ENCODE measurements around the gene PRPF19.

Gene PRPF19

DNA sequence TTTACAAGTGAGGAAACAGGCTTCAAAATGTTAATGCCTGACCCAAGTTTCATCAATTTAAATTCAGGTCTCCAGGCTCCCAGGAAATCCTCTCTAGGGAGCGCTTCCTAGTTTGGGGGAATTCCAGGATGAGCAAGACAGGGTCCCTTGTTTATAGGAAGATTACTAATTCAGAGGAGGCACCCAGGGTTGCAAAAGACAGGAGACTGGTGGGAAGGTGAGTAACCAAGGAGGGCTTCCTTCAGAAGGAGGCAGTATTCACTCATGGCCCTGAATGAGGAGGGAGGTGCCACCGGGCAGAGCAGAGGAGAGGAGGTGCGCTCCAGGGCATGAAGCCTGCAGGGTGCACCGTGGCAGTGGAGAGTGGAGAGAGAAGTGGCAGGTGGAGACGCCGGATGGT, 19.5 kb upstream of the PRPF19 start:
- TF ChIP-seq POLR2A (IDR thresholded peaks at IDR 0.05; ENCODE audit: low read depth, low read length) (no peak), SPI1 (IDR thresholded peaks at IDR 0.05; ENCODE audit: low read depth, low read length) (no peak), POU2F2 (IDR thresholded peaks at IDR 0.05; ENCODE audit: low read depth, low read length) (no peak), PAX5 (IDR thresholded peaks at IDR 0.05; ENCODE audit: insufficient read depth, low read length, severe bottlenecking) (no peak), TAF1 (IDR thresholded peaks at IDR 0.05; ENCODE audit: low read depth, low read length) (no peak), POLR2AphosphoS5 (IDR thresholded peaks at IDR 0.05; ENCODE audit: low read depth, low read length) (no peak)
- no peak for DNase-seq (ENCODE audit: insufficient read length, low spot score)
- FAIRE-seq = no peak

DNA sequence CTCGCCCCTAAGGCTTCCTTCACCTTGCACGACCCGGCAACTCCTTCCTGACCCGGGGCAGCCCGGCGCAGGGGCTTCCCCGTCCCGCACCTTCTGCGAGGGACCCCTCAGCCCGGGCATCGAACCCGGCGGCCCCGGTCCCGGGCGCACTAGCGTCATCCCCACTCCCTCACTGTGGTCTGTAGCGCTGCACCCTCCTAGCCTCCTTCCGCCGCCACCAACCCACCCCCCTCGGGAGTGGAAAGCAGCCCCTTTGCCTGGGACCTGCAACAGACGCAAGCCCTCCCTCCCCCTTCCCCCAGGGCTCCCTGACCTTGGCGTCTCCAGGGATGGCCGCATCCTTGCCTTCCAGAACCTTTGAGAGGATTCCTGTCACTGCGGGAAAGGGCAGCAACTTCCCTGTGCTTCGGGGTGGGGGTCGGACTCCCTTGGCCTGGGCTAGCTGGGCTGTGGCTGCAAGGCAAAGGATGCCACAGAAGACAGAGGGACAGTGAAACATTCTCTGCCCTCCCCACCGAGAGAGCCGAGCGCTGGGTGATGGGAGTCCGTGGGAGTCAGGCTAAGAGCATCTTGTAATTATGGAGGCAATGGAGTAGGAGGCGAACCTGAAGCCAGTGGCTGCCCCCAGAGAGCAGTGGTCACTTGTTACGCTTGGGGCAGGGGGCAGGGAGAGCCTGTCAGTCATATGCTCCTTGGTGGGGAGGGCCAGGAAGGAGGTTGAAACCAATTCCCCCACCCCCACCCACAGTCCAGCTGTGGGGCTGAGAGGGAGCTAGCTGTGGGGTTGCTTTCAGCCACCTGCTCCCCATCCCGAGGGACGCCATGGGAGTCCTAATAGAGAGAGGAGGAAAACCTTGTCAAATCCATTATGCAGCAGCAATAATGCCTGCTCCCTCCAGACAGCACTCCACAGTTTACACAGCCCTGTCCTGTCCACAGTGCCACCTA, 18.8 kb upstream of the PRPF19 start:
- DNase-seq (ENCODE audit: insufficient read length, low spot score) = no peak
- peak; percentile 80 for FAIRE-seq
- TF ChIP-seq TAF1 (IDR thresholded peaks at IDR 0.05; ENCODE audit: low read depth, low read length) (no peak), SPI1 (IDR thresholded peaks at IDR 0.05; ENCODE audit: low read depth, low read length) (no peak), PAX5 (IDR thresholded peaks at IDR 0.05; ENCODE audit: insufficient read depth, low read length, severe bottlenecking) (no peak), POLR2AphosphoS5 (IDR thresholded peaks at IDR 0.05; ENCODE audit: low read depth, low read length) (no peak), POLR2A (IDR thresholded peaks at IDR 0.05; ENCODE audit: low read depth, low read length) (no peak), POU2F2 (IDR thresholded peaks at IDR 0.05; ENCODE audit: low read depth, low read length) (no peak)

DNA sequence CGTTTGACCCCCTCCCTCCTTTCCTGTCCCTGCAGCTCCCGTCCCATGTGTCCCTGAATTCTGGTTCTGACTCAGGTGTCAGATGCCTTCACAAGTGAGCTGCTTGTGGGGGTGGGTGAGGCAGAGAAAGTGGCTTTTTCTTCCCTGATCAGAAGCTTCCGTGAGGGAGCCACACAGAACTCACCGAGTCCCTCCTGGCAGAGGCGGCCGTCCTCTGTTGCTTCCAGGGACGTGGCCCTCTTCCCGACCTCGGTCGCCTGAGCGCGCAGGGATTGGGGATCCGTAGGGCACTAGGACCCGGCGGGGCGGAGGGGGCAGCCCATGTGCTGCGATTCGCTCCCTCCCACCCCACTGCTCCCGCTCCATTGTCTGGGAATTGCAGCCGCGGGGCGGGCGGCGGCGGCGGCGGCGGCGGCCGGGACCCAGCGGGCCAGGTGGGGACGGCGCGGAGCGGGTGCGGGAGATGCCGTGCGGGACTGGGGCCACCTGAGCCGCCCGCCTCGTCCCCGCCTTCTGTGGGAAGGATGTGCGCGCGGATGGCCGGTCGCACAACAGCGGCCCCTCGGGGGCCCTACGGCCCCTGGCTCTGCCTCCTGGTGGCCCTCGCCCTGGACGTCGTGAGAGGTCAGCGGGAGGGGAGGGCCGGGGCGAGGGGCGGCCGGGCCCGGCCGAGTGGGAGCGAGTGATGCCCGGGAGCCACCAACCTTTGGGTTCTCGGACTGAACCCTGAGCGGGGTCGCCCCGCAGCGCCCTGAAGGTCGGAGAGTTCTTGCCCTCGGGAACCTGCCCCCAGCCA, 17.9 kb upstream of the PRPF19 start, which contains the start of gene TMEM132A:
TSS of gene TMEM132A (plus strand) at position 351 of the 796 bp plus-strand sequence. CDS start at position 525, 174 bp downstream.
- no peak for TF ChIP-seq TAF1 (IDR thresholded peaks at IDR 0.05; ENCODE audit: low read depth, low read length)
- TF ChIP-seq PAX5 (IDR thresholded peaks at IDR 0.05; ENCODE audit: insufficient read depth, low read length, severe bottlenecking) = no peak
- no peak for TF ChIP-seq POLR2AphosphoS5 (IDR thresholded peaks at IDR 0.05; ENCODE audit: low read depth, low read length)
- no peak for TF ChIP-seq POU2F2 (IDR thresholded peaks at IDR 0.05; ENCODE audit: low read depth, low read length)
- TF ChIP-seq POLR2A (IDR thresholded peaks at IDR 0.05; ENCODE audit: low read depth, low read length) = no peak
- no peak for TF ChIP-seq SPI1 (IDR thresholded peaks at IDR 0.05; ENCODE audit: low read depth, low read length)

DNA sequence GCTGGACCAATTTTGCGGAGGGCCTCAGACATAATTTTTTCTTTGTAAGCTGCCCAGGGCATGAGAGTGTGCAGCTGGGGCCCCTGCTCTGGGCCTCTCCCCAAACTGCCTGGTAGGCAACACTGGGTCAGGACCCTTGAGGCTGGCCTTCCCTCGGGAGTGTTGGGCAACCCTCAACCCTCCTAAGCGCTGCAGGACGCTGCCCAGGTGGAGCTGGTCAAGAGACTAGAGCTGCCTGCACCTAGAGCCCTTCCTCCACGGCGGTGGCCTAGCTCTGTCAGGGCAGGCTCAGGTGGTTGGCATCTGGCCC, 17.4 kb upstream of the PRPF19 start:
- no peak for DNase-seq (ENCODE audit: insufficient read length, low spot score)
- no peak for FAIRE-seq
- TF ChIP-seq POU2F2 (IDR thresholded peaks at IDR 0.05; ENCODE audit: low read depth, low read length) (no peak), POLR2AphosphoS5 (IDR thresholded peaks at IDR 0.05; ENCODE audit: low read depth, low read length) (peak; percentile 45; the same call in 1 of the 2 replicates)

More for the DNA sequence above, 17.9 kb upstream of the PRPF19 start, which contains the start of gene TMEM132A:
- peak; percentile 91 for FAIRE-seq
- peak; percentile 75 for DNase-seq (ENCODE audit: insufficient read length, low spot score)

DNA sequence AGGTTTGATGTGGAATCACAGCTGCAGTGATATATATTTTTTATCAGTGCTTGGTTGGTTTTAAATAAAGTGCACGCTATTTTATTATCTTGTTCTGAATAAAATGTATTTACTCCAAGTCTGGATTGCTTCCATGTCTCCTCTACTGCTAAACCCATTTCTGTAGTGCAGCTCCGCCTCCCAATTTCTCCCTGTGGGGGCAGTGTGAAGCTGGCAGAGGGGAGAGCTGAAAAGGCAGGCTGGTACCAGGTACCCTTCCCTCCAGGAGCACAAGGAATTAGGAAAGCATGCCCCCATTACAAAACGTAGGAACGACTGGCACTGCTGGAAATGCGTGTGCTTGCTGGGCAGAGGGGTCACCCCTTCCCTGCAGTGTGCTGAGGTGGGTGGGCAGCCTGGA, 16.9 kb upstream of the PRPF19 start:
- TF ChIP-seq POLR2A (IDR thresholded peaks at IDR 0.05; ENCODE audit: low read depth, low read length) = no peak
- no peak for TF ChIP-seq PAX5 (IDR thresholded peaks at IDR 0.05; ENCODE audit: insufficient read depth, low read length, severe bottlenecking)
- TF ChIP-seq POU2F2 (IDR thresholded peaks at IDR 0.05; ENCODE audit: low read depth, low read length) = no peak
- no peak for TF ChIP-seq SPI1 (IDR thresholded peaks at IDR 0.05; ENCODE audit: low read depth, low read length)
- no peak for TF ChIP-seq POLR2AphosphoS5 (IDR thresholded peaks at IDR 0.05; ENCODE audit: low read depth, low read length)
- no peak for FAIRE-seq
- DNase-seq (ENCODE audit: insufficient read length, low spot score) = no peak

DNA sequence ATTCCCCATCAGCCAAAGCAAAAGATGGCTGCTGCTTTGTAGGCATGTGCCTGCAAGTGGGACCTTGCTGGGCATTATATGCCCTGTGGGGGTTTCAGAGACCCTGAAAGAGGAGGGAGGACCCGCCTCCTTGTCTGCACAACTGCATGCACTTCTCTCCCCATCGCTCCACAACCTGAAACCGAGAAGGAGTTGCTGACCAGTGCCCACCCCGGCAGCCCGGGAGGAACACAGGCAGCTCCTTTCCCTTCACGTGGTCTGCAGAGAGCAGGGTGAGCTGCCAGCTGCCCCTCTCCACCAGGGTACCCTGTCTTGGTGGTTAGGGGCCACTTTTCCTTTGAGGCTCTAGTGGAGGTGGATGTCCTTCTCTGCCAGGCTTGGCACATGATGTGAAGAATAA, 16.5 kb upstream of the PRPF19 start:
- no peak for DNase-seq (ENCODE audit: insufficient read length, low spot score)
- TF ChIP-seq POLR2AphosphoS5 (IDR thresholded peaks at IDR 0.05; ENCODE audit: low read depth, low read length) (no peak), TAF1 (IDR thresholded peaks at IDR 0.05; ENCODE audit: low read depth, low read length) (no peak), SPI1 (IDR thresholded peaks at IDR 0.05; ENCODE audit: low read depth, low read length) (no peak), POLR2A (IDR thresholded peaks at IDR 0.05; ENCODE audit: low read depth, low read length) (no peak), POU2F2 (IDR thresholded peaks at IDR 0.05; ENCODE audit: low read depth, low read length) (no peak), PAX5 (IDR thresholded peaks at IDR 0.05; ENCODE audit: insufficient read depth, low read length, severe bottlenecking) (no peak)
- no peak for FAIRE-seq

DNA sequence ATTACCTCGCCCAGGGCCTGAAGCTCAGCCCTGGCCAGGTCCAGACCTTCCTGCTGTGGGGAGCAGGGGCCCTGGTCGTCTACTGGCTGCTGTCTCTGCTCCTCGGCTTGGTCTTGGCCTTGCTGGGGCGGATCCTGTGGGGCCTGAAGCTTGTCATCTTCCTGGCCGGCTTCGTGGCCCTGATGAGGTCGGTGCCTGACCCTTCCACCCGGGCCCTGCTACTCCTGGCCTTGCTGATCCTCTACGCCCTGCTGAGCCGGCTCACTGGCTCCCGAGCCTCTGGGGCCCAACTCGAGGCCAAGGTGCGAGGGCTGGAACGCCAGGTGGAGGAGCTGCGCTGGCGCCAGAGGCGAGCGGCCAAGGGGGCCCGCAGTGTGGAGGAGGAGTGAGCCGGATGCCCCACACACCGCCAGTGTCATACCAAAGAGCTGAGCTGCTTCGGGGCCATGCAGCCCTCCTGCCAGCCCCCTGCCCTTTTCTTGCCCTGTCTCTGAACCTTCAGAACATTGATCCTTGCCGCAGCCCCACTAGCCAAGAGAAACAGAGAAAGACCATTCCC, 15.5 kb upstream of the PRPF19 start:
- DNase-seq (ENCODE audit: insufficient read length, low spot score) (no peak), FAIRE-seq (no peak)
- TF ChIP-seq SPI1 (IDR thresholded peaks at IDR 0.05; ENCODE audit: low read depth, low read length) = no peak
- TF ChIP-seq POLR2AphosphoS5 (IDR thresholded peaks at IDR 0.05; ENCODE audit: low read depth, low read length) = no peak
- TF ChIP-seq POU2F2 (IDR thresholded peaks at IDR 0.05; ENCODE audit: low read depth, low read length) = no peak
- no peak for TF ChIP-seq PAX5 (IDR thresholded peaks at IDR 0.05; ENCODE audit: insufficient read depth, low read length, severe bottlenecking)
- TF ChIP-seq POLR2A (IDR thresholded peaks at IDR 0.05; ENCODE audit: low read depth, low read length) = no peak
- TF ChIP-seq TAF1 (IDR thresholded peaks at IDR 0.05; ENCODE audit: low read depth, low read length) = no peak

DNA sequence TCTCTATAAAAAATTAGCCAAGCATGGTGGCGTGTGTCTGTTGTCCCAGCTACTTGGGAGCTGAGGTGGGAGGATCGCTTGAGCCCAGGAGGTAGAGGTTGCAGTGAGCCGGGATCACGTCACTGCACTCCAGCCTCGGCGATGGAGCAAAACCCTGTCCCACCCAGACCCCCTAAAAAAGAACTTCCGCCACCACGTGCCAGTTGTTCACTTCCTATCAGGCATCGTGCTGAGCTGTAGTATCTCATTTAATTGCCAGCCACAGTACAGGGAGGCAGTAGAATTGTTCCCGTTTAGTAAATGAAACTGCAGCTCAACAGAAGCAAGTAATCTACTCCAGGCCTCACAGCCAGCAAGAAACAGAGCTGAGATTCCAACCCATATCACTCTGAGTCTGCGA, 14.9 kb upstream of the PRPF19 start:
- no peak for FAIRE-seq
- TF ChIP-seq POLR2A (IDR thresholded peaks at IDR 0.05; ENCODE audit: low read depth, low read length) (no peak), PAX5 (IDR thresholded peaks at IDR 0.05; ENCODE audit: insufficient read depth, low read length, severe bottlenecking) (no peak), POU2F2 (IDR thresholded peaks at IDR 0.05; ENCODE audit: low read depth, low read length) (no peak), SPI1 (IDR thresholded peaks at IDR 0.05; ENCODE audit: low read depth, low read length) (no peak), TAF1 (IDR thresholded peaks at IDR 0.05; ENCODE audit: low read depth, low read length) (no peak), POLR2AphosphoS5 (IDR thresholded peaks at IDR 0.05; ENCODE audit: low read depth, low read length) (no peak)
- no peak for DNase-seq (ENCODE audit: insufficient read length, low spot score)

DNA sequence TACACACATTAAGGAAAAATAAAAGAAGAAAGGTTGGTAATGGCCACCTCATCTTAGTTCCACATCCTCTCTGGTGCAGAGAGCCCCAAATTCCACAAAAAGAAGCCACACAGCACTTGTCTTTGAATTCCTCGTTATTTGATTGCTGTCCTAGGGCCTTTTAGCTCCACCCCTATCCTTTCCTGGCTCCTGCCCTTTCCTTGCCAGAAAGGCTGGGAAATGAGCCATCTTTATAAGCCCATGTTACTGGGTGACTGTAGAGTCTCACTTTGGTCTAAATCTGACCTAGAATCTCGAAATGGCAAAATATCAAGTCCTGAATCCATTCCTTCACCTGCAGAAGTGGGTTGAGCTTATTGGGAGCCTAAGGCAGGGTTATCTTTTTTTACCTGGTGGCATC, 13.6 kb upstream of the PRPF19 start:
- DNase-seq (ENCODE audit: insufficient read length, low spot score) = no peak
- FAIRE-seq = no peak

More for the DNA sequence above, 13.6 kb upstream of the PRPF19 start:
- TF ChIP-seq POLR2AphosphoS5 (IDR thresholded peaks at IDR 0.05; ENCODE audit: low read depth, low read length) (no peak), POLR2A (IDR thresholded peaks at IDR 0.05; ENCODE audit: low read depth, low read length) (no peak), TAF1 (IDR thresholded peaks at IDR 0.05; ENCODE audit: low read depth, low read length) (no peak), PAX5 (IDR thresholded peaks at IDR 0.05; ENCODE audit: insufficient read depth, low read length, severe bottlenecking) (no peak), SPI1 (IDR thresholded peaks at IDR 0.05; ENCODE audit: low read depth, low read length) (no peak), POU2F2 (IDR thresholded peaks at IDR 0.05; ENCODE audit: low read depth, low read length) (no peak)
